CD4-positive, alpha-beta T cell treated with Interleukin-15 for 1 hour (primary cell): ENCODE measurements around the gene IKBIP.
A peak's percentile ranks its signal among the peaks of the same experiment; 100 is the strongest.
"Not testable (repeated sequence)": the region's sequence is repeated elsewhere in the genome, so short reads cannot be mapped to it uniquely, and the experiment has no call there.

Source experiments
- DNase-seq: peaks from one replicate; pipeline ENCODE4 v3.0.0-alpha.2; 2020

Gene IKBIP

DNA sequence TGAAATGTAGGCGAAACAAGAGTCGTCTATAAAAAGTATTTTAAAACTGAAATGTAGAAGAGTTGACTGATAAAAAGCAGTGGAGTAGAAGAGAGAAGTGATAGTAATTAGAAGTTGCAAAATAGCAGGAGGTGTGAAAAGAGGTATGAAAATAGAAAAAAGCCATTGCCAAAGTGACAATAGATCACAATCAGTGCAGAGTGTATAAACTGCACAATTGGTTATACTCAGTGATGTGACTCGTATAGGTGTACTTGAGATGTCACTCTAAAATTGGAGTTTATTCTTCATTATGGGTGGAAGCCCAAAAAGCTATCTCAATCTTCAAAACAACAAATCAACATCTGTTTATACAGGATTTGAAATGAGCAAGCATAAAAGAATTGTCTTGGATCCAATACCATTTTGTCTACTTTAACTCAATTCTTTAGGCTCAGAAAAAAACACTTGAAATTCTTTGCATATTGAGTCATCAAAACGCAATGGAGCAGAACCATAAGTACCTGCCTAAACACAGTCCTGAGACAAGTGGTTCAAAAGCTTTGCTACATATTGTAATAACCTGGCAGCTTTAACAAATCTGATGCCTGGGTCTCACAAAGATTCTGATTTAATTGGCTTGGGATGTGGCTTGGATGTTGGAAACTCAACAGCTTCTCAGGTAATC is 8.8 kb downstream of the IKBIP start:
- no peak for DNase-seq

DNA sequence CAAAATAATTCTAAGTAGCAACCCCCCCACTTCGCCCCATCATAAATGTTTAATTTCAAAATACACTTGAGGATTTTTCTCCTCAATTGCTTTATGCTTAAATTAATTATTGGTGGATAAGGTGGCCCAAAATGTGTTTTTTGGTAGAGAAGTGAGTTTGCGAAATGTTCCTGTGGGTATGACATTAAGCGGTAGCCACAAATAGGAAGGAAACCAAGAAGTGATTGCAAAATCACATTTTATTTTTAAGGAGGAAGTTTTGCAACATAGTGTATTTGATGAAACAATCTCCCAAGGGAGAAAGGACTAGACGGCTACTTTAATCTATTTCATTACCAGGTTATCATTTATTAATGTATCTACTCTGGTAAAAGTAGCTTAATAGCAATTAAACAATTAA is 25.6 kb downstream of the IKBIP start:
- DNase-seq: no peak

DNA sequence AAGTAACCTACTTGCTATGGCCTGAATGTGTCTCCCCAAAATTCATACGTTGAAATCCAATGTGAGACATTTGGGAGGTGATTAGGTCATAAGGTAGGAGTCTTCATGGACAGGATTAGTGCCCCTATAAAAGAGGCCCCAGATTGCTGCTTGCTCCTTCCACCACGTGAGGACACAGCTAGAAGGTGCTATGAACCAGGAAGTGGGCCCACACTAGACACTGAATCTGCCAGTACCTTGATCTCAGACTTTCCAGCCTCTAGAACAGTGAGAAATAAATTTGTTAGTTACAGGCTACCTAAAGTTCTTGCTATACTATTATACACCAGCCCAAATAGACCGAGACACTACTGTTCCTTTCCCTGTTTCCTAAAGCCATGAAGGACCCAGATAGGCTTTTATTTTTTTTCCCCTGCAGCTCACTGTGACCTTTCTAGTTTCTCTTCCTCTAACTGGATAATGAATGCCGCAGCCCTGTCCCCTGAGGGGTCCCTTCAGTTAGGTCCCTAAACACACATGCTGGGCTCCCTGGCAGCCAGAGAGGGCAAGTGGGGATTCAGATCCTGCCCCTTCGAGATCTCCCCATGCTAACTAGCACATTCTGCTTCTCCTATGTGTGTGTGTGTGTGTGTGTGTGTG is 31.8 kb downstream of the IKBIP start:
- no peak for DNase-seq

GRCh38 chr12:98610596-98610995 is 34.0 kb downstream of the IKBIP start:
- DNase-seq: no peak

DNA sequence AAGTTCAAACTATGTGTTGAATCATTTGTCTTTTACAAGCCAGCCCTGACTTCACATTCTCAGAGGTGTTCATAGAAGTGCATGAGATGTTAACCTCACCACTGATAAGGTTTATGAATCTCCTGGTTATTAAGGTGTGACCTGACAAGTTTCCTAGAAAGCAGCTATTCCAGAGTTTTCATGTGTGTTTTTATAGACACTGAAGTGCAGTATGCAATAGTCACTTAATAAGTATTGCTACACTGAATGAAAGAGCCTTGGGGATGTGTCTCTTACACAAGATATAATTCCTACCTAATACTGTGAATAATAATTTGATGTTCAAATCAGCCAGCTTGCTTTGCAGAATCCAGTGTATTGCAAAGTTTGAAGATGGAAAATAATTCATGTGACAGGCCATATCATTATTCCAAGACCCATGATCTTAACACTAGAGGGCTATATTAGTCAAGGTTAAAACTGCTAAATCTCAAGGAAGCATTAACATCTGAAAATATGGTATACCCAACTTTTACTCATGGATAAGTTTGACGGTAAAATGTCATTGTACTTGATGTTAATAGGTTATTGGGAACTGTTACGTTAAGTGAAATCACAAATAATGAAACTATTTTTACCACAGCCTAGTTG is 38.1 kb downstream of the IKBIP start:
- DNase-seq: no peak

GRCh38 chr12:98601924-98602323 is 42.7 kb downstream of the IKBIP start:
- no peak for DNase-seq

DNA sequence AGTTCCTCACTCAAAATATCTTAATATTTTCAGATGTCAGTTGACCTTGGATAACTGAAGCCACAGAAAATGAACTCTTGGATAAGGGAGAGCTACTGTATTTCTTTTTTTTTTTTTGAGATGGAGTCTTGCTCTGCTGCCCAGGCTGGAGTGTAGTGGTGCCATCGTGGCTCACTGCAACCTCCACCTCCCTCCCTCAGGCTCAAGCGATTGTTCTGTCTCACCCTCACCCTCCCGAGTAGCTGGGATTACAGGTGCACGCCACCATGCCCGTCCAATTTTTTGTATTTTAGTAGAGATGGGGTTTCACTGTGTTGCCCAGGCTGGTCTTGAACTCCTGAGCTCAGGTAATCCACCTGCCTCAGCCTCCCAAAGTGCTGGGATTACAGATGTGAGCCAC is 47.3 kb downstream of the IKBIP start:
- DNase-seq: not testable (repeated sequence)

GRCh38 chr12:98595243-98595988 is 49.2 kb downstream of the IKBIP start:
- no peak for DNase-seq

DNA sequence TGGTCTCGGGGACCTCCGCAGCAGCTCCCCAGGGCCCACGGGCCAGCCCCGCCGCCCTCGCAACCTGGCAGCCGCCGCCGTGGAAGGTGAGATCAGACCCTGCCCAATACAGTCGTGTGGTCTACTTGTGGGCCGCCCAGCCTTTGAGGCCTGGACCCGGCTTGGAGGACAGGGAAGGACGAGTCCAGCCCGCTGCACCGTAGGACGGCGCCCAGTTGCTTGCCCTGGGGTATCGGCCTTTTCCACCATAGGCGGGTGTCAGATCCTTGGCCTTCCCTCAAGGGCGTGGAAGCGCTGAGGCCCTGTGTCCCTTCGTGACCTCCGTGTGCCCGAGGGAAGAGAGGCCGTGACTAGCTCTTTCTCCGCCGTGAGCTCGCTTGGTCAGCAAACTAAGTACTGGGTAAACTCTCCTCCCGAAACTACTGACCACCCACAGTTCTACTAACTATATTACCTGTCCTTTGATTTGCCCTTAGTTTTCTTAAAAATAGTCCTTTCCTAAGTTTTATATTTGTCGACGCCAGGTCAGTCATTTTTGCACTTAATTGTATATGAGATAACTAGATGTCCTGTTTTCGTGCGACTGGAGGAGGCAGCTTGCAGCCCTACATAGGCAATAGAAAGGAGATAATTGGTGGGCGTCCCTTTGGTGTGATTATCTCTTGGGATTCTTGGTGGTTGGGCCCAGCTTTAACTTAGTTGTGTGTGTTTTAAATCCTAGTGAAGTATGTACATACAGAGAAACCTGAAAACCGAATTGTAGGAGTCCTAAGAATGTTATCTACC is 50.3 kb downstream of the IKBIP start:
- peak; percentile 33 for DNase-seq

- DNase-seq: peak; percentile 98
These were observed 51.1 kb downstream of the IKBIP start, which contains the start of gene SLC25A3 for GRCh38 chr12:98593351-98594049. Gene SLC25A3, plus strand, starts transcription at chr12:98593686. Its CDS starts 293 bp downstream, at chr12:98593979.

- no peak for DNase-seq
These were observed 51.7 kb downstream of the IKBIP start for GRCh38 chr12:98592825-98593322.

DNA sequence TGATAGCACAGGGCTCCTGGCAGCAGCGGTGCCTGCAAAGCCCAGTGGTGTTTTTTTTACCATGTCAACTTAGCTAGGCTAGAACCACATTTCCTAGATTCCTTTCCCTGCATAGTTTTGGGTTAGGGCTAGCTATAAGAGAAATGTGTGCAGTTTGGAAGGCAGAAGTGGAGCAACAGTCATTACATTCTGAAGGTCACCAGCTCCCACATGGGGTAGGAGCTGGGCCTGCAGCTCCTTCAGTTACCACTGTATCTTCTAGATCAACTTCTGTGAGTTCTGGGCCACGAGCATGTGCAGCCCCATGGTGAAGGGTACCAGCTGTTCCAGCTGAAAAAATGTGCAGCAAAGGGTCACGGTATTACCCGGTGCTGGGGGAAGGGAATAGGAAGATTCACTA is 53.4 kb downstream of the IKBIP start:
- DNase-seq: no peak

DNA sequence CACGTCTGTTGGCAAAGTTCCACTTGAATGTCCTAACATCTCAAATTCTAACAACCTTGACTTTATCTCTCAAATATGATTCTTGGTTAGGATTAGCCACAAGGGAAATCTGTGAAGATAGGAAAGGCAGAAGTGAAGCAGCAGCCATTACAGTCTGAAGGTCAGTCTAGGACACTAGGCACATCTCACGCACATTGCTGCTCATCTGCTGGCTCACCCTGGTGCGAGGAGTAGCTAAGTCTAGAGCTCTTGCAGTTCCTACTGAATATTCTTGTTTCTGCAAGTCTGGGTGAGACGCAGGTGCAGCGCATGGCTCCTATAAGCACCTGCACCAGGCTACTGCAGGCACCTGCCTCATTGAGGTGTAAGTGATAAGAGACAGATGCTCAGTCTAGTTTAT is 57.5 kb downstream of the IKBIP start:
- no peak for DNase-seq

DNA sequence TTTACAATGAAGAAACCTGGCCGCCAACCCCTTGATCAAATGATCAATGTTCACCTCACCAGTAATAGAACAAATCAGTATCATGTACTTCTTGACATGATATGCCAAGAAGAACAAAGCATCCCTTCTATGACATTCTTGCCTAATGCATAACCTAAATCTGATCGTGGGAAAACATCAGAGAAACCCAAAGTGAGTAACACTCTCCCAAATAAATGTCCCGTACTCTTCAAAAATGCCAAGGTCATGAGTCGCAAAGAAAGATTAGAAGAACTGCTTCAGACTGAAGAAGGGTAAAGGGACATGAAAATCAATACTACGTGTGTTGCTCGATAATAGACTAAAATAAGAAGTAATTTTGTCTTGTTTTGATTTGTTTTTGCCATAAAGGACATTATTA is 62.5 kb downstream of the IKBIP start:
- no peak for DNase-seq

- no peak for DNase-seq
These were observed 63.5 kb downstream of the IKBIP start for GRCh38 chr12:98581101-98581500.

DNA sequence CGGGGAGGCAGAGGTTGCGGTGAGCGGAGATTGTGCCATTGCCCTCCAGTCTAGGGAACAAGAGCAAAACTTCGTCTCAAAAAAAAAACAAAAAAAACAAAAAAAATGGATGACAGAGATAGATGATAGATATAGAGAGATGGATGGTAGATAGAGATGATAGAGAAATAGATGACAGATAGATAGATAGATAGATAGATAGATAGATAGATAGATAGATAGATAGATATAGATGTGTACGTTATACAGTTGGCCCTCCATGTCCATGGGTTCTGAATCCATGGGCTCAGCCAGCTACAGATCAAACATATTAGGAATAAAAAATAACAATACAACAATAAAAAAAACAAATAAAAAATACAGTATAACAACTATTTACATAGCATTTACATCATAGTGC is 63.9 kb downstream of the IKBIP start:
- DNase-seq: no peak

- no peak for DNase-seq
These were observed 64.8 kb downstream of the IKBIP start for GRCh38 chr12:98579835-98580234.

GRCh38 chr12:98579347-98579746 is 65.2 kb downstream of the IKBIP start:
- no peak for DNase-seq

- DNase-seq: no peak
These were observed 65.8 kb downstream of the IKBIP start for GRCh38 chr12:98578821-98579220.

DNA sequence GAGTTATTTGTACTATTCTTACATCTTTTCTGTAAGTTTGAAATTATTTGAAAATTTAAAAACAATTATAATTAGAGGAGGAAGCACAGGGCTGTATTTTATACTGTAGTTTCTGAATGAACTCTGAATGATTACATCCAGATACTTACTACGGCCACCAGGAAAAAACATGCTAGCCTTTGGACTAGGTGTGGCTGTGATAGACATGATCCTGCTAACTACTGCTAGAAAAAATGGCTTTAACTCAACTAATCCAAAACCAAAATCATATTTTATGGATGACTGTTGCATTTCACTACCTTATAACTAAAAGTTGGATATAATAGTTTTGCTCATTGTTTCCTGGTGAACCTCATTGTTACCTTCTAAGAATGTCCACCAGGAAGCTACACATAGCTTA is 66.2 kb downstream of the IKBIP start:
- no peak for DNase-seq

GRCh38 chr12:98576795-98577194 is 67.8 kb downstream of the IKBIP start:
- DNase-seq: not testable (repeated sequence)

- no peak for DNase-seq
These were observed 69.6 kb downstream of the IKBIP start for GRCh38 chr12:98575013-98575412.
